Endometrial microvascular endothelial cells (primary cell): ENCODE data around the gene DENND10. TPM values are rescaled to one million over a fixed set of nuclear protein-coding genes. Genes with fewer than 3 reads are reported as not detected.
"Not testable (repeated sequence)": the region's sequence is repeated elsewhere in the genome, so short reads cannot be mapped to it uniquely, and the experiment has no call there.

Source experiments
- in situ Hi-C: cut with HindIII; loops from 2 replicates; pipeline ENCODE4 v1.10.0; 2017; ENCODE audit warnings: low sequenced_read_pairs, low pct_unique_long_range_greater_than_20kb; ENCODE audit errors: inconsistent ontology term
- total RNA-seq: library from RNA; depleted of rRNA; stranded (reverse); fragments of >200 nt; gene quantifications from one replicate; pipeline ENCODE4 v1.2.3, GENCODE V29; 2015; ENCODE audit errors: inconsistent ontology term

DENND10 gene
- total RNA-seq, 1 donor from 2014 or later = 86.5 TPM

GRCh38 chr10:119159332-119159731 is 55.4 kb downstream of the DENND10 start:
- in situ Hi-C loops = no loop called here

GRCh38 chr10:119161680-119162451 is 58.0 kb downstream of the DENND10 start:
- in situ Hi-C loops = no loop called here

- in situ Hi-C loops = no loop called here
Measured at GRCh38 chr10:119162452-119163092, 58.7 kb downstream of the DENND10 start.

- in situ Hi-C loops = no loop called here
Measured at GRCh38 chr10:119165171-119166117, 61.5 kb downstream of the DENND10 start, which contains the start of gene SFXN4. Gene SFXN4, minus strand, starts transcription at chr10:119165714. Its CDS starts 67 bp downstream, at chr10:119165647.

- in situ Hi-C loops = no loop called here
Measured at GRCh38 chr10:119166118-119166500, 62.2 kb downstream of the DENND10 start.

GRCh38 chr10:119166564-119166963 is 62.7 kb downstream of the DENND10 start:
- in situ Hi-C loops = no loop called here

GRCh38 chr10:119167041-119167440 is 63.1 kb downstream of the DENND10 start:
- in situ Hi-C loops = no loop called here

GRCh38 chr10:119174109-119174508 is 70.2 kb downstream of the DENND10 start:
- in situ Hi-C loops = no loop called here

- in situ Hi-C loops = no loop called here
Measured at GRCh38 chr10:119176166-119176565, 72.3 kb downstream of the DENND10 start.

GRCh38 chr10:119177708-119178371 is 73.9 kb downstream of the DENND10 start:
- in situ Hi-C loops = no loop called here

- in situ Hi-C loops = no loop called here
Measured at GRCh38 chr10:119178372-119179119, 74.6 kb downstream of the DENND10 start, which contains the start of gene PRDX3. Gene PRDX3, minus strand, starts transcription at chr10:119178812. Its CDS starts 22 bp downstream, at chr10:119178790.

GRCh38 chr10:119180850-119181400 is 77.0 kb downstream of the DENND10 start:
- in situ Hi-C loops = not testable (repeated sequence)

GRCh38 chr10:119183664-119184412 is 79.9 kb downstream of the DENND10 start:
- in situ Hi-C loops = no loop called here
